NCI-H2081 (cell line): ENCODE results near the gene CYP2E1.
"Not testable (repeated sequence)": the region's sequence is repeated elsewhere in the genome, so short reads cannot be mapped to it uniquely, and the experiment has no call there.

ENCODE experiments used
- DNase-seq, 2 experiments: peaks; one replicate each; lab custom pipeline; 2025; lab: John Stamatoyannopoulos, UW

CYP2E1 gene

DNA sequence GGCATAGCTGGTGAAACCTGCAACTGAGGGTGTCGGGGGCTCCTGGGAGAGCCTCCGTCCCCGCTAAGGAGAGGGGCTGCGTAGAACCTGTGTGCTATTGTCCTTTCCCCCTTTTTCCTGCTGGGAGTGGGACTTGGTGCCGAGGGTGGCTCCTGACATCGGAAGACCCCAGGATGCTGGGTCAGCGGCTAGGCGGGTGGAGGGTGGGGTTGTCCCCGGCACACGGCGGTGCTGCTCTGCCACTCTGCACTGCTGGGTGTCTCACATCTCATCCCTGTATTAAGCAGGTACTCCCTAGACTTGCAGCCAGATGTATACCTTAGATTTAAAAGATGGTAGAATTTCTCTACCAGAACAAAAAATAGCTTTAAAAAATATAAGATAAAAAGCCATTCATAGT, 44.9 kb downstream of the CYP2E1 start:
- DNase-seq, result not testable (repeated sequence)

DNA sequence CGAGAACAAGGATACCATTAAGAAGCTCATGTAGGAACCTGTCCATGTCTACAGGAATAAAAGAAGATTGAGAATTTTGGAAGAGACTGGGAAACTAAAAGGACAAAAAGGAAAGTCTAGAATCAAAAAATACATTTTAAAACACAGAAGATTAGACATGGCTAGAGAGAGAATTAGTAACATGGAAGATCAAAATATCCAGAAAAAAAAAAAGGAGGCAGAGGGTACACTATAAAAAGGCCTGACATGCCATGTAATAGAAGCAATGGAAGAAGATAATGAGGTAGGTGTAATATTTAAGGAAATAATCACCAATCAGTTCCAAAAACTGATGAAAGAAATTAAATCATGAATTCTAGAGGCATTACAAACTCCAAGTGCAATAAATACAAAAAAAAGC, 46.3 kb downstream of the CYP2E1 start:
- not testable (repeated sequence) for DNase-seq

DNA sequence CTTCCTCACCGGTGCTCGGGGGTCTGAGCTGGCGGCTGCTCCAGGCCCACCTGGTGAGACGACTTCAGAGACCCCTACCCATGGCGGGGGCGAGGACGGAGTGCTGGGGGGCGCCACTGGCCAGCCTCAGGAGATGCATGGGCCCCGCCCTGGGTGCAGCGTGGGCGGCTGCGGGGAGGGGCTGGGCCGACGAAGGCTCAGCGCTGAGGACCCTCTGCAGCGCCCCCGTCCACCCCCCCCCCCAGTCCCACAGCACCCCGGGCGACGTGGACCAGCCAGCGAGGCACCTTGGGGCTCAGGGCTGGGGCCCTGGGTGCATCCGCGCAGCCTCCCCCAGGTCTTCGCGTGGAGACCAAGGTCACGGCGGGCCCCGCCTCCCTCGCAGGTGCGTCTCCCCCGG, 49.9 kb downstream of the CYP2E1 start:
- DNase-seq, result not testable (repeated sequence)
